NT2/D1 (cell line): ENCODE measurements around the gene SEC23IP.

Experiments used
- SUZ12 ChIP-seq: IDR thresholded peaks from 2 replicates; pipeline ENCODE4 v1.6.1; 2011; ENCODE audit not compliant: insufficient read length, insufficient read depth; ENCODE audit errors: extremely low read depth
- YY1 ChIP-seq: IDR thresholded peaks from 2 replicates; pipeline ENCODE4 v1.6.1; 2011; ENCODE audit not compliant: insufficient read length, insufficient read depth
- ZNF274 ChIP-seq: IDR thresholded peaks from 2 replicates; pipeline ENCODE4 v1.6.1; 2011; ENCODE audit warnings: mild to moderate bottlenecking, low read depth, low read length

DNA sequence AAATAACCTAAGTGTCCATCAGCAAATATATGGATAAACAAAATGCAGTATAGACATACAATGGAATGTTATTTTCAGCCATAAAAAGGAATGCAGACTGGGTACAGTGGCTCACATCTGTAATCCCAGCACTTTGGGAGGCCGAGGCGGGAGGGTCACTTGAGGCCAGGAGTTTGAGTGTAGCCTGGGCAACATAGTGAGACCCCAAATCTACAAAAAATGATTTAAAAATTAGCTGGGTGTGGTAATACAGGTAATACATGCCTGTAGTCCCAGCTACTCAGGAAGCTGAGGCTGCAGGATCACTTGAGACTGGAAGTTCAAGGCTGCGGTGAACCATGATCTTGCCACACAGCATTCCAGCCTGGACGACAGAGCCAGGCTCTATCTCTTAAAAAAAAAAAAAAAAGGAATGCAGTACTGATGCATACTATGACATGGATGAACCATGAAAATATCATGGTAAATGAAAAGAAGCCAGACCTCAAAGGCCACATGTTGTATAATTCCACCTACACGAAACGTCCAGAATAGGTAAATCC is 26.8 kb upstream of the SEC23IP start:
- no peak for TF ChIP-seq YY1
- TF ChIP-seq ZNF274: no peak
- TF ChIP-seq SUZ12: no peak
